Glomerular endothelial cell (primary cell): ENCODE measurements around the gene EPHA4. TPM values are rescaled to one million over a fixed set of nuclear protein-coding genes. Genes with fewer than 3 reads are reported as not detected.

ENCODE experiments used
- DNase-seq: peaks from one replicate; pipeline ENCODE4 v3.0.0-alpha.2; 2011; ENCODE audit warnings: low read depth, low spot score; ENCODE audit errors: extremely low read depth
- total RNA-seq: library from RNA; depleted of rRNA; stranded (reverse); fragments of >200 nt; gene quantifications from 2 replicates; pipeline ENCODE4 v1.2.3, GENCODE V29; 2015

EPHA4 gene
- total RNA-seq, 1 donor from 2014 or later = 22.2 TPM

DNA sequence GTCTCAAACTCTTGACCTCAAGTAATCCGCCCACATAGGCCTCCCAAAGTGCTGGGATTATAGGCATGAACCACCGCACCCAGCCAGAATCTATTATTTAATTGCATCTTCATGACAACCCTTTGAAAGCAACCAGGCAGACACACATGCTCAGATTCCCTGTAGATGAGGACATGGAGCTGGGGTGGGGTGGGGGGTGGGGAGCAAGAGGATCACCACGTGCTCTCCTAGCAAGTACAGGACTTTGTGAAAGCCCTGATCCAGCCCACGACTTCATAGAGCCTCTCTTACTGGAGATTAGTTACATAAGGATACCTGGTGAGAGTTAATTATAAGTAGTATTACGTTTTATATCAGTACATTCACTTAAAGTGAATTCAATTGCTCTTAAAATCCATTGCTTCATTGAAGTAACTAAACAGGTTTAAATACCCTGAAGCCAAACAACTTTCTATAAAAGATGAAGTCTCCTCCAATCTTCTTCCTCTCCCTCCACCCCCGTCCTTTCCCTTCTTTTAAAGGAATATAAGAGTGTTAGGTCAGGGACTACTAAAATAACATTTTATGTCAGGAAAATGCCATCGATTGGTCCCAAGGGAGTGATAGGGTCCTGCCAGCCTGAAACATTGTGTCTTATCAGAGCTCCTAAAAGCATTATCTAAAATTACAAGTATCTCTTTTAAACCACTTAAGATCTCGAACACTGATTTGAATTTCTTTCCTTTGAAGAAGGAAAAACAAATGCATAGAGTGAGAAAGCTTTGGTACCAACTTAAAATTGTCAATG, 123.9 kb downstream of the EPHA4 start:
- no peak for DNase-seq

DNA sequence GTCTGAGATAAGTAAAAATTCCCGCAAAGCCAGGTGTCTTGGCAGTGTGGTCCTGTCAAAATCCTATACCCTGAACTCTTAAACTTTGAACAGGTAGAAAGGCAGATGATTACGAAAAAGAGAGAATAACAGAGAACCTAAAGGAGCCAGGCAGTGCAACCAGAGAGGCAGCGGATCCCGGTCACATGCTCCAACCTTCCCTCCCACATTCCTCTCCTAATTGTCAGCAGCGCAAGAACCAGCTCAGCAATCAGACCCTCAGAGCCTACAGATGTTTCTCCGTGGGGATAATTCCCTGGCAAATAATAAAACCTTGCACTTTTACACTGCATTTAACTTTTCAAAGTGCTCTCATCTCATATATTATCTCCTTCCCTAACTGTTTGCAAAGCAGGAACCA, 124.8 kb downstream of the EPHA4 start:
- DNase-seq = no peak

DNA sequence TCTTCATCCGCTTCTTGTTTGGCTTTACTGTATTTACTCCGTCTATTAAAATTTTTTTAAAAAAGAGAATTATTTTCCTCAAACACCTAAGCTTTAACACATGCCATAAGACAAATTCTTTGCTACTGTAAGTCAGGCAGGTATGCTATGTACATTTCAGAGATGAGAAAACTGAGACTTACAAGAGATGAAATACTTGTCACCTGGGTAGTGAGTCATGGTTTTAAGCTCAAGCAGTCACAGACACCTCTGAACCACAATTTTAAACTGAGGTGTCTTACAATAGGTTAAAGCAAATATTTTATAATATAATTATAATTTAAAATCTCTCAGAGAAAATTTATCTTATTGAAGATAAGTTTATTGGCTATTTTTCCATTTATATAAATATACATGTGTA, 126.0 kb downstream of the EPHA4 start:
- no peak for DNase-seq

GRCh38 chr2:221444106-221444505, 128.0 kb downstream of the EPHA4 start:
- no peak for DNase-seq

- DNase-seq = no peak
Measured at GRCh38 chr2:221443645-221444044, 128.5 kb downstream of the EPHA4 start.

- no peak for DNase-seq
Measured at GRCh38 chr2:221442128-221442527, 130.0 kb downstream of the EPHA4 start.

DNA sequence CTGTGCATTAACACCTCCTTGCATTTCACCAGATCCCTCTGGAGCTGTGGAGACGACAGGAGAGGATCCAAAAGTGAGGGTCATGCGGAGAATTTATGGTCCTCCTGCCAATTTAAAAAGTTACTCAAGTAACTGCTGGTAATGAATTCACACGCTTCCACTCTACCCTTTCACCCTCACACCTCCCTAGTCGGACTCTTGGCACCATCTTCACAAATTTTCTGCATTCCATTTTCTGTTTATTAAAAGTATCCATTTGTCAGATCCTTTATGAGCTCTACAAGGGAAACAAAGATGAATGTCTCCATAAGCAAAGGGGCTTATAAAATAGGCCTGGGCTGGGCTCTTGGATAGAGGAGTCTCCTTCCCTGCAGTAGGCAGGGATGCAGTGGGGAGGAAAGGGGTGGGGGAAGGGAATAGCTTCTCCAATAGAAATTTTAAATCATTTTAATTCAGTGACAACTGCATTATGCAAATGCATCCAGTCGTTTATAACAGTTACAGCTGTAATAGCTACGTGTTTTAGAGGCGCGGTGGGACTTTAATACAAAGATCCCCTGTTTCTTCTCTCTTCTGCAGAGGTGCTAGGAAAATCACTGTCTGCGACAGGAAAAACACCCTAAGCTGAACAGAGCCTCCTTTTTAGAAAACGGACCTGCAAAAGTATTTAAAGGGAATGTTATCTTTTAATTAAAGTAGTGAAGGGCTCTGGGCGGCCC, 132.2 kb downstream of the EPHA4 start:
- no peak for DNase-seq

- no peak for DNase-seq
Measured at GRCh38 chr2:221437056-221437455, 135.0 kb downstream of the EPHA4 start.

- no peak for DNase-seq
Measured at GRCh38 chr2:221435171-221435570, 136.9 kb downstream of the EPHA4 start.

DNA sequence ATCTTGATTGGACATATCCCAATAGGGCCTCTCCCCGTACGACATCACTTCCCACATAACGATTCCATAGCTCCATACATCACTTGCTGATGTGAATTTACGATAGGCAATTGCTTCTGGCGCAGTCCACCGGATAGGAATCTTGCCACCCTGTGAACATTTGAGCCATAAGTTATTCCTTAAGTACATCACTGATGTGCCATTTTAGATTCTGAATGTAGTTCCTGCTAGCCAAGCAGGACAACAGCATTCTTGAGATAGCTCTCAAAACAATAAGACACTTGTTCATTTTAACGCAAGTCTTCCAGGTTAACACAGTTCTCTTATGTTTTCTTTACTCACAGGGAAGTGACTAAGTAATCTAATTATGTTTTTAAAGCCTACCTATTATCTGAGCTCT, 138.0 kb downstream of the EPHA4 start:
- no peak for DNase-seq

DNA sequence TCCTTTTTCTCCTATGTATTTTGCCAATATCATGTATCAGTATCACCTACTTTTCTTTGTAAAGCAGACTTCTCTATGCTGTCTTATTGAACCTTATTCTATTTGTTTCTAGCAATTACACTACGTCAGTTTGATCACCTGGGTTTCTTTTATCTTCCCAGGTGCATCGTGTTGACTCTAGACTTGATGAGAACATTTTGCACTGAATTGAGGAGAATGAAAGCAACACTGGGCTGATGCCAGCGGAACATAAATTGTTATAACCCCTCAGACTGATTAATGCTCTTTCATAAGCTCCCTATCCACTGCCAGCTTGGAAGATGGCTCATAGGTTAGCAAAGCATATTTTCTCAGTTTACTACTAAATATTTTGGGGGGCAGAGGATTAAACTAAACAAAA, 140.6 kb downstream of the EPHA4 start:
- no peak for DNase-seq

- DNase-seq = no peak
Measured at GRCh38 chr2:221429741-221430491, 142.2 kb downstream of the EPHA4 start.

DNA sequence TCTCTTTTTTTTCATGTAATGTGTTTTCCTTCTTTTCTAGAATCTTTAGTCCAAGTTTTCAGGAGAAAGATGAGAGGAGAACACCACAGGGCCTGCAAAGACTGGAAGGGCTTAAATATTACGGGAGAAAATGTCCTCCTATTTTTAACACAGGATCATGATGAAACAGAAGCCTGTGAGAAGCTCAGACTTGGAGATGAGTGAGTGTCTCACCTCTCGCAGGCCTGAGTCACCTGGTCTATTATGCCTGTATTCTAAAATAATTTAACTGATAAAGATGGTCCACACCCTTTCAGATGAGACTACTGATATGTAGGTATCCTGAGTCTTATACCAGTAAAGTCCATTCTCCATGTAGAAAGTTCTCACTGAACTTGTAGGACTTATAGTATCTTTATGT, 143.2 kb downstream of the EPHA4 start:
- DNase-seq = no peak

GRCh38 chr2:221426929-221427328, 145.2 kb downstream of the EPHA4 start:
- no peak for DNase-seq

DNA sequence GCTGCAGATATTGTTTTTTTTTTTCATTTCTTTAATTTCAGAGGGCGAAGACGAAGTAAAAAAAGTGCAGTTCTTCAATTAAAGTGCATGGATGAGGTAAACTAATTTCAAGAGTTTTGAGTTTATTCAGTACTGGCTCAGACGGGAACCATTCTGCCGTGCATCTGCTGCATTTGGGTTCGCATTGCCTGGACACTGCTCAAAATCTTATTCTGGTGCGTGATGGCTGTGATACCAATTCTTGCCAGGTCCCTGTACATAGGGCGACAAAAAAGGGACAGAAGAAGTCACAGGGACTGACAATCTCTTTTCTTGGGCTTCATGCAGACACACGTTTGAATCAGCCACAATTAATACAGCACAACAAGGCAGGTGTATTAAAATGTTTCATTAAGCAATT, 146.2 kb downstream of the EPHA4 start:
- no peak for DNase-seq

DNA sequence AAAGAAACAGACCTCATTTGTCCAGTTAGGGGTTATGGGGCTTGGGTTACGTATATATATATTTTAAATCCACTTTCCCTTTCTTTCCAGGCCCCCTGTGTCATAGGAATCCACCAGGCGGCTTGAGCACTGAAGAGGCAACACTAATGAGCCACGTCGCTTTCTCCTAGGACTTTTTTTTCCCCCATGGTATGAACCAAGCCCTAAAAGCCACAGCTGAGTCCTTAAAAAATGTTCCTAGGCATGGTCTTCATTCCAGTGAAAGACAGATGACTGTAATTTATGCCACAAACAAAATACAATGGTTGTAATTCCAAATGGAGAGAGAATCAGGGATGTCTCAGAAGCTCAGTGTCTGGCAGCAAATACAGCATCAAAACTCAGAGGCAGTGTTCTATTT, 146.8 kb downstream of the EPHA4 start:
- DNase-seq = no peak

DNA sequence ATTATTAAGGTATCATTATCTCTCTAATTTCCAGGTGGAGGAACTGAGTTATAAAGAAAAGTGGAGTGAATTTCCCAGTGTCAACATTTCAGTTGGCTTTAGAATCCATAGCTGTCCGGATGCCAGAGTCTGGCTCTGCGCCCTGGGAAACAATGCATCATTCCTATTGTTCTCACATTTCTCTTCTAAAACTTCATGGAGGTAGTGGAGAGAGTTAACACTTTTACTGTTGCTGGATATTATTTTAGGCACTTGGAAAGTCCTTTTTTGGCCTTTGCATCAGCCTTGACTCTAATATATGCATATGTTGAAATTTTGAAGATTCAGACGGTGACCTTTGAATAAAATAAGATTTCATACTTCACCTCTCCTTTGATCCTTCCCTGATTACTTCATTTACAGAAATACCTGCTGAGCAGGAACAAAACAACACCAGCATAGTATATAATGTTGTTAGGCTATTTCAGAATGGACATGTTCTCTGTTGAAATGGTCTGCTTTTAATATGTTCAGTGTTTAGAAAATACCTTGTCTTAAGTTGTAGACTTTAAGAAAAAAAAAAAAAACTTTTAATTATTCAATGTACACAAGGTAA, 148.8 kb downstream of the EPHA4 start:
- DNase-seq = no peak

DNA sequence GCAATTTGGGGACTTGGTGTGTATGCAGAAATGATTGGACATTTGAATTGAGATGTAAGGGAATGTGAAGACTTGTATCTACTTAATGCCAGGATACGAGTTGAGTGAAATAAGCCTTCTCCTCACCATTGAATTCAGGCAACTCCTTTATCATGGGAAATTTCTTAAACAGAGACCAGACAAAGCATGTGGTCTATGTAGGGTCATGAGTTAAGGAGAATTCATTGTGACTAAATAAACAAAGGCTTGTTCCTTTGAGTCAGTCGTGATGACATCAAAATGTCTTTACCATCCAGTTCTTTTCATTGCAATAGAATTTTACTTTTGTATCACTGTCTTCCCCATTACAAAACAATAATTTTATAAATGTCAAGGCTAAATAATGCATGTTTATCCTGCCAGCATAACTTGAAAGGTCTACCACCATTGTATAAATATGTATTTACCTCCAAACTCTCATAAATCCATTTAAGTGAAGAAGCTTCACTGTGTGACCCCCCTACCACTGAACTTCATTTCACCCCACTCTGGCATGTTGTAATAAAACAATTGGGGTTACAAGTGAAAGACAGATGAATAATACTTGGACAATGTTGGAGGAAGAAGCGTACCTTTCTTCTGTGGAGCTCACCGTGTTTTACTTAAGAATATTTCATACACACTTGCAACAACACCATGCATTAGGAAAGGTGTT, 149.4 kb downstream of the EPHA4 start:
- DNase-seq = no peak

DNA sequence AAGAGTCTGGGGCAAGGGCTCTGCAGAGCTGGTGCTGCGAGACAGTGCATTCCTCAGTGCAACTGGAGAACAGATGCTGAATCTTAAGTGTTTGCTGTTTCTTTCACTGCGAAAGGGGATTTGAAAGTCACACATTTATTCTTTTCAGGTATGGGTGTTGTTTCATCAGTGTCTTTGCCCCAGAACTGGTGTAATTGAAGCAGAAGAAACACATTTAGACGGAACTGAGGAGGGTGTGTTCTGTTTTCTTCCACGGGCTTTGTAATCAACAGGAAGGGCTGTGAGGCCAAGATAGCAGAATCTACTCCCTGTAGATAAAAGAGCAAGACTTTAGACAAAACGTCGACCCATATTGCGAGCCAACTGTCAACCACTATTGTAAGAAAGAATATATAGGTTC, 151.9 kb downstream of the EPHA4 start:
- DNase-seq = no peak

- DNase-seq = no peak
Measured at GRCh38 chr2:221415789-221416188, 156.3 kb downstream of the EPHA4 start.

DNA sequence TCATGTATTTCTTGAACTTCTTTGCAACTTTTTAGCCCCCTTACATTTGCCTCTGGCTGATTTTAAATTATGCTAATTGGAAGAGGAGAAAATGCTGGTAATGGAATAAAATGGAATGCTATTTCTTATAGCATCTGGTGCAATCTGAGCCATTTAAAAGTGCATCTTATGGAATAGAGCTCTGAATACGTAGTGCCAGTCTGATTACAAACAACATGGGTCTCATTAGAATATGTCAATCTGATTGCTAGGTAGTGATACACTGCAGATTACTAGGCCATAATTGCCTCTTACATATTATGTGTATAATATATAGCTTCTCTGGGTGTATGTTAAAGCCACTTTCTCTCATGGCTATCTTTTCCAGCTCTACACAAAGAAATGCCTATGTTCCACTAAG, 159.1 kb downstream of the EPHA4 start:
- no peak for DNase-seq
